ENCODE measurements around the gene GPR141. TPM values are rescaled to one million over a fixed set of nuclear protein-coding genes. Genes with fewer than 3 reads are reported as not detected.

GPR141 gene
- total RNA-seq, 1 experiment from 2014 or later = not detected

GRCh38 chr7:37645282-37646050 lies 38.1 kb upstream of the GPR141 start:
- Mint-ChIP-seq H3K27me3 (ENCODE audit: unreplicated experiment) (no peaks in the 10 kb centered on the region), H3K9me3 (ENCODE audit: low read depth, unreplicated experiment) (peaks cover 10% of the 10 kb centered on the region), H3K36me3 (ENCODE audit: insufficient read depth, unreplicated experiment) (no peaks in the 10 kb centered on the region), H3K27ac (ENCODE audit: unreplicated experiment) (no peak overlapping the region), H3K4me1 (ENCODE audit: low read depth, unreplicated experiment) (no peaks in the 10 kb centered on the region), H3K4me3 (ENCODE audit: low read depth, unreplicated experiment) (no peak overlapping the region)
- TF ChIP-seq, protein P1, sequence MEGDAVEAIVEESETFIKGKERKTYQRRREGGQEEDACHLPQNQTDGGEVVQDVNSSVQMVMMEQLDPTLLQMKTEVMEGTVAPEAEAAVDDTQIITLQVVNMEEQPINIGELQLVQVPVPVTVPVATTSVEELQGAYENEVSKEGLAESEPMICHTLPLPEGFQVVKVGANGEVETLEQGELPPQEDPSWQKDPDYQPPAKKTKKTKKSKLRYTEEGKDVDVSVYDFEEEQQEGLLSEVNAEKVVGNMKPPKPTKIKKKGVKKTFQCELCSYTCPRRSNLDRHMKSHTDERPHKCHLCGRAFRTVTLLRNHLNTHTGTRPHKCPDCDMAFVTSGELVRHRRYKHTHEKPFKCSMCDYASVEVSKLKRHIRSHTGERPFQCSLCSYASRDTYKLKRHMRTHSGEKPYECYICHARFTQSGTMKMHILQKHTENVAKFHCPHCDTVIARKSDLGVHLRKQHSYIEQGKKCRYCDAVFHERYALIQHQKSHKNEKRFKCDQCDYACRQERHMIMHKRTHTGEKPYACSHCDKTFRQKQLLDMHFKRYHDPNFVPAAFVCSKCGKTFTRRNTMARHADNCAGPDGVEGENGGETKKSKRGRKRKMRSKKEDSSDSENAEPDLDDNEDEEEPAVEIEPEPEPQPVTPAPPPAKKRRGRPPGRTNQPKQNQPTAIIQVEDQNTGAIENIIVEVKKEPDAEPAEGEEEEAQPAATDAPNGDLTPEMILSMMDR (IDR thresholded peaks at IDR 0.05; ENCODE audit: unreplicated experiment) = no peak
- no TSS peak for BruUV-seq (replicated peaks)
- DNase-seq = no peak
- CTCF ChIA-PET = no interaction called here
- intact Hi-C loops (cut with micrococcal nuclease; ENCODE audit: unreplicated experiment) = no loop called here

DNA sequence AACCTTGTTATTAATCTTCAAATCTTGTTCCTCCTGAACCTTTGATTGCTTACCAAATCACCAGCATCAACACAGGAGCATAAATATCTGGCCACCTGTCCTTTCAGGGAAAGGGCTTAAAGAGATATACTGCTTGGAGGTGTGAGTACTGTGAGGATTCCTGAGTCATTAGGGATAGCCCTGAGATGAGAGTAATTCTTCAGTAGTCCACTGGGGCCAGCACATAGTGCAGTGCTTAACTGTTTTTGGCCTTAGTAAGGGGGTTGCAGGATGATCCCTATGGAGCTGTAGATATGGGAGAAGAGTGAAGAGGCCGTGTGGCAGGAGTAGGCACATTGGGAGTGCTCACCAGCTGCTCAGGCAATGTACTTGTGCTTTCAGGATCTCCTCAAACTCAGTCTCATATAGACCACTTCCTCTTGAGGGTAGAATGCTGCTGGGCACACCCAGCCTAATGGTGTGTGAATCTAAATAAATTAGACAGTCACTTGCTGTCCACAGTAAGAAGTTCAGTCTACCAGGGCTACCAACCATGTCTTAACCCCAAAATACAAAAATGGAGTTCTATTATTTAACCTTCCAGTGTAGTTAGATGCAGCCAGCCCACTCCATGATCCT lies 26.5 kb upstream of the GPR141 start:
- intact Hi-C loops (cut with micrococcal nuclease; ENCODE audit: unreplicated experiment) = no loop called here
- H3K27ac Mint-ChIP-seq (ENCODE audit: unreplicated experiment) = no peak overlapping the region
- DNase-seq = no peak
- BruUV-seq (replicated peaks) = no TSS peak
- no peaks in the 10 kb centered on the region for H3K4me1 Mint-ChIP-seq (ENCODE audit: low read depth, unreplicated experiment)
- CTCF ChIA-PET = no interaction called here
- TF ChIP-seq, protein P1 (IDR thresholded peaks at IDR 0.05; ENCODE audit: unreplicated experiment) = no peak
- peaks cover 6% of the 10 kb centered on the region for H3K27me3 Mint-ChIP-seq (ENCODE audit: unreplicated experiment)
- H3K36me3 Mint-ChIP-seq (ENCODE audit: insufficient read depth, unreplicated experiment) = no peaks in the 10 kb centered on the region
- peaks cover 4% of the 10 kb centered on the region for H3K9me3 Mint-ChIP-seq (ENCODE audit: low read depth, unreplicated experiment)
- H3K4me3 Mint-ChIP-seq (ENCODE audit: low read depth, unreplicated experiment) = no peak overlapping the region

GRCh38 chr7:37657816-37658215 lies 25.8 kb upstream of the GPR141 start:
- BruUV-seq (replicated peaks) = no TSS peak
- no peak for DNase-seq
- H3K4me1 Mint-ChIP-seq (ENCODE audit: low read depth, unreplicated experiment) = no peaks in the 10 kb centered on the region
- peaks cover 11% of the 10 kb centered on the region for H3K27me3 Mint-ChIP-seq (ENCODE audit: unreplicated experiment)
- TF ChIP-seq, protein P1 (IDR thresholded peaks at IDR 0.05; ENCODE audit: unreplicated experiment) = no peak
- H3K9me3 Mint-ChIP-seq (ENCODE audit: low read depth, unreplicated experiment) = peaks cover 4% of the 10 kb centered on the region
- H3K27ac Mint-ChIP-seq (ENCODE audit: unreplicated experiment) = no peak overlapping the region
- intact Hi-C loops (cut with micrococcal nuclease; ENCODE audit: unreplicated experiment) = no loop called here
- no peaks in the 10 kb centered on the region for H3K36me3 Mint-ChIP-seq (ENCODE audit: insufficient read depth, unreplicated experiment)
- CTCF ChIA-PET = no interaction called here
- H3K4me3 Mint-ChIP-seq (ENCODE audit: low read depth, unreplicated experiment) = no peak overlapping the region

GRCh38 chr7:37659971-37660565 lies 23.5 kb upstream of the GPR141 start:
- Mint-ChIP-seq H3K4me3 (ENCODE audit: low read depth, unreplicated experiment) (no peak overlapping the region), H3K4me1 (ENCODE audit: low read depth, unreplicated experiment) (no peaks in the 10 kb centered on the region), H3K9me3 (ENCODE audit: low read depth, unreplicated experiment) (peaks cover 4% of the 10 kb centered on the region), H3K27me3 (ENCODE audit: unreplicated experiment) (peaks cover 19% of the 10 kb centered on the region), H3K27ac (ENCODE audit: unreplicated experiment) (no peak overlapping the region), H3K36me3 (ENCODE audit: insufficient read depth, unreplicated experiment) (no peaks in the 10 kb centered on the region)
- TF ChIP-seq, protein P1 (IDR thresholded peaks at IDR 0.05; ENCODE audit: unreplicated experiment) = no peak
- no peak for DNase-seq
- BruUV-seq (replicated peaks) = no TSS peak
- intact Hi-C loops (cut with micrococcal nuclease; ENCODE audit: unreplicated experiment) = no loop called here
- CTCF ChIA-PET = no interaction called here
